ENCODE results near the gene CLEC2A. TPM values are rescaled to one million over a fixed set of nuclear protein-coding genes. Genes with fewer than 3 reads are reported as not detected.

Gene CLEC2A
- total RNA-seq, 6 experiments from 2014 or later: not detected

DNA sequence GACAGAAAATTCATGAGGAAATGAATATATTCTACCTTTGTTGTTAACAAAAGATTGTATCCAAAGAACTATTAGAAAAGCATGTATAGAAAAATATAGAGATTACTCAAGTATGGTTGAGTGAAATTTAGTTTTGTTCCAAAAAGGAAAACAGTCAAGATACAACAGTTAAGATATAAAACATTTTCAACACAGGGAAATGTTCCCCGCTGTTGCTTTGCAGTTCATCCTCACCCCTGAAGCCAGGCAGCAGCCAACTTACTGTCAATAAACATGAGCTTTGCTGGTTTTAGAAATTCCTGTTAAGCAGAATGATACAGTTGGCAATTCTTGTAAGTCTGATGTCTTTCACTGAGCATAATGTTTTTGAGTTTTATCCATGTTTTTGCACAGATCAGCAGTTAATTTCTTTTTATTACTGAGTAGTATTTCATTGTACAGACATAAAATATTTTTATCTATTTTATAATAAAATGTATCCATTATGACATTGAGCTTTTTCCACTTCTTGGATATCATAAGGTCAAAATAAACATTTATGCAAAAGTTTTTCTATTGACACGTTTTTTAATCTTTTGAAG is 61.8 kb downstream of the CLEC2A start:
- H3K36me3 Mint-ChIP-seq (ENCODE audit: low read depth): no peaks in the 10 kb centered on the region
- H3K9me3 Mint-ChIP-seq: no peaks in the 10 kb centered on the region
- no peak for DNase-seq
- H3K27ac Mint-ChIP-seq: no peak overlapping the region; the same call in 1 of the 2 replicates
- peak overlapping the region; percentile 90 for H3K4me3 Mint-ChIP-seq
- H3K4me1 Mint-ChIP-seq (ENCODE audit: low read depth): peaks cover 14% of the 10 kb centered on the region
- H3K27me3 Mint-ChIP-seq (ENCODE audit: insufficient read depth): no peaks in the 10 kb centered on the region; the same call in 1 of the 2 replicates
- TF ChIP-seq, protein P1, sequence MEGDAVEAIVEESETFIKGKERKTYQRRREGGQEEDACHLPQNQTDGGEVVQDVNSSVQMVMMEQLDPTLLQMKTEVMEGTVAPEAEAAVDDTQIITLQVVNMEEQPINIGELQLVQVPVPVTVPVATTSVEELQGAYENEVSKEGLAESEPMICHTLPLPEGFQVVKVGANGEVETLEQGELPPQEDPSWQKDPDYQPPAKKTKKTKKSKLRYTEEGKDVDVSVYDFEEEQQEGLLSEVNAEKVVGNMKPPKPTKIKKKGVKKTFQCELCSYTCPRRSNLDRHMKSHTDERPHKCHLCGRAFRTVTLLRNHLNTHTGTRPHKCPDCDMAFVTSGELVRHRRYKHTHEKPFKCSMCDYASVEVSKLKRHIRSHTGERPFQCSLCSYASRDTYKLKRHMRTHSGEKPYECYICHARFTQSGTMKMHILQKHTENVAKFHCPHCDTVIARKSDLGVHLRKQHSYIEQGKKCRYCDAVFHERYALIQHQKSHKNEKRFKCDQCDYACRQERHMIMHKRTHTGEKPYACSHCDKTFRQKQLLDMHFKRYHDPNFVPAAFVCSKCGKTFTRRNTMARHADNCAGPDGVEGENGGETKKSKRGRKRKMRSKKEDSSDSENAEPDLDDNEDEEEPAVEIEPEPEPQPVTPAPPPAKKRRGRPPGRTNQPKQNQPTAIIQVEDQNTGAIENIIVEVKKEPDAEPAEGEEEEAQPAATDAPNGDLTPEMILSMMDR (IDR thresholded peaks at IDR 0.05): no peak

- H3K27ac Mint-ChIP-seq: peak within 1 kb of the TSS; percentile 17; the same call in 1 of the 2 replicates
- H3K9me3 Mint-ChIP-seq: no peaks in the 10 kb centered on the region
- TF ChIP-seq, protein P1 (IDR thresholded peaks at IDR 0.05): no peak
- peaks cover 14% of the 10 kb centered on the region for H3K4me1 Mint-ChIP-seq (ENCODE audit: low read depth)
- H3K4me3 Mint-ChIP-seq: peak within 1 kb of the TSS; percentile 90
- peak; percentile 56 for DNase-seq
- no peaks in the 10 kb centered on the region; the same call in 1 of the 2 replicates for H3K27me3 Mint-ChIP-seq (ENCODE audit: insufficient read depth)
- no peaks in the 10 kb centered on the region for H3K36me3 Mint-ChIP-seq (ENCODE audit: low read depth)
These were observed 62.6 kb downstream of the CLEC2A start, which contains the start of gene CLEC2B for GRCh38 chr12:9869307-9870161. Gene CLEC2B (minus strand): TSS chr12:9869354.

- Mint-ChIP-seq H3K4me1 (ENCODE audit: low read depth) (peaks cover 14% of the 10 kb centered on the region), H3K4me3 (peak overlapping the region; percentile 90), H3K36me3 (ENCODE audit: low read depth) (no peaks in the 10 kb centered on the region)
These were observed 63.2 kb downstream of the CLEC2A start for GRCh38 chr12:9868951-9869306.

DNA sequence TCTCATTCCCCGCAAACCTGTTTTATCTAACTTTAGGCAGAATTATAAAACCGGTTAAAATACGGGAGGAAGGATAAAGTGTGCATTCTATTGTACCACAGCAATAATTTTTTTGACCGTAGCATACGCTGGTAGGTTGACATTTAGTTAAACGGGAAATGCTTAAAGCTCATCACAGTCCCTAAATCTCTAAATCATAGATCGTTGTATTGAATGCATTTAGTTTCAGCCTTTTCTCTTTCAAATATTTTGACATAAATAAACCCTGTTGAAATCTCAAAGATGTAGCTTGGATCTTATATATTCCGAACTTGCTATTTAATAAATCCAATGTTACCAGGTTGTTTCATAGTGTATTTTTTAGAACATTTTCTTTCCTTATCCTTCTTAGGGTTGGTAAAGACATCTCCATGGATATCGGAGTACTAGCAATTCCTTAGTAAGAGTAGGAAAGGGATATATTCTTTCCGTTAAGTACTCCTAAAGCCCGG is 63.8 kb downstream of the CLEC2A start:
- H3K9me3 Mint-ChIP-seq: no peaks in the 10 kb centered on the region
- no peaks in the 10 kb centered on the region; the same call in 1 of the 2 replicates for H3K27me3 Mint-ChIP-seq (ENCODE audit: insufficient read depth)
- TF ChIP-seq, protein P1 (IDR thresholded peaks at IDR 0.05): no peak
- no peaks in the 10 kb centered on the region for H3K36me3 Mint-ChIP-seq (ENCODE audit: low read depth)
- H3K27ac Mint-ChIP-seq: no peak overlapping the region
- peaks cover 14% of the 10 kb centered on the region for H3K4me1 Mint-ChIP-seq (ENCODE audit: low read depth)
- no peak for DNase-seq
- H3K4me3 Mint-ChIP-seq: no peak overlapping the region; the same call in 1 of the 2 replicates

More at GRCh38 chr12:9868951-9869306, 63.2 kb downstream of the CLEC2A start:
- no peak for DNase-seq
- Mint-ChIP-seq H3K9me3 (no peaks in the 10 kb centered on the region), H3K27me3 (ENCODE audit: insufficient read depth) (no peaks in the 10 kb centered on the region; the same call in 1 of the 2 replicates), H3K27ac (no peak overlapping the region)
- TF ChIP-seq, protein P1 (IDR thresholded peaks at IDR 0.05): no peak

DNA sequence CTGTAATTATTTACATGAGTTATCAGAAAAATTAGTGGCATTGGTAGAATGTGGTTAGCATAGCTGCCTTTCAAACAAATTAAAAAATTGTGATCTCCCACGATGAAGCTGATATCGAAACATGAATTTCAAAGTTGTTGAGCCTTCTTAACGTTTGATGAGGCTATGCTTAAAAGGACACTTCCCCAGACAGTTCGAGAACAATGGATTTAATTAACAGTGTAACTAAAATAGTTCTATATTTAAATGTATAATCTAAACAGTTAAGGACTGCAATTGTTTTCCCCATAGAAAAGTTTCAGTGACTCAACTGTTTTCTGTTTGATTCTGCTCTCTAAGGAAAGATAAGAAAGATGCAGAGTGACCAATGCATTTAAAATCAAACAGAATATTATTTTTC is 64.6 kb downstream of the CLEC2A start:
- Mint-ChIP-seq H3K4me1 (ENCODE audit: low read depth) (peaks cover 14% of the 10 kb centered on the region), H3K27ac (no peak overlapping the region), H3K36me3 (ENCODE audit: low read depth) (no peaks in the 10 kb centered on the region), H3K27me3 (ENCODE audit: insufficient read depth) (no peaks in the 10 kb centered on the region; the same call in 1 of the 2 replicates), H3K4me3 (no peak overlapping the region), H3K9me3 (no peaks in the 10 kb centered on the region)
- no peak for DNase-seq
- TF ChIP-seq, protein P1 (IDR thresholded peaks at IDR 0.05): no peak

Measured in HFFc6 (cell line).